NT2/D1 (cell line): ENCODE data around the gene CST9L.

Experiments used
- DNase-seq: peaks from one replicate; pipeline ENCODE4 v3.0.0-alpha.2; 2011; ENCODE audit warnings: low read depth, low spot score
- H3K27me3 ChIP-seq: 2 replicates; pipeline ENCODE4 v1.6.0; 2011; ENCODE audit warnings: mild to moderate bottlenecking; ENCODE audit not compliant: insufficient read length, insufficient read depth
- H3K36me3 ChIP-seq: 2 replicates; pipeline ENCODE4 v1.6.1; 2011; ENCODE audit warnings: mild to moderate bottlenecking, low read length, mixed read lengths; ENCODE audit not compliant: insufficient read depth, insufficient read length
- H3K4me1 ChIP-seq: 2 replicates; pipeline ENCODE4 v1.5.1; 2011; ENCODE audit not compliant: insufficient read depth, insufficient read length
- H3K4me3 ChIP-seq: 2 replicates; pipeline ENCODE4 v1.5.1; 2011; ENCODE audit warnings: low read depth; ENCODE audit not compliant: insufficient read length
- H3K9ac ChIP-seq: 2 replicates; pipeline ENCODE4 v1.6.0; 2011; ENCODE audit warnings: low read depth; ENCODE audit not compliant: insufficient read length
- H3K9me3 ChIP-seq: 2 replicates; pipeline ENCODE4 v1.5.1; 2011; ENCODE audit warnings: mild to moderate bottlenecking, low read length; ENCODE audit not compliant: insufficient read depth
- SUZ12 ChIP-seq: IDR thresholded peaks from 2 replicates; pipeline ENCODE4 v1.6.1; 2011; ENCODE audit not compliant: insufficient read length, insufficient read depth; ENCODE audit errors: extremely low read depth
- YY1 ChIP-seq: IDR thresholded peaks from 2 replicates; pipeline ENCODE4 v1.6.1; 2011; ENCODE audit not compliant: insufficient read length, insufficient read depth
- ZNF274 ChIP-seq: IDR thresholded peaks from 2 replicates; pipeline ENCODE4 v1.6.1; 2011; ENCODE audit warnings: mild to moderate bottlenecking, low read depth, low read length

Gene CST9L

GRCh38 chr20:23554401-23554800, 13.9 kb downstream of the CST9L start:
- H3K36me3 ChIP-seq = no peaks in the 10 kb centered on the region
- no peaks in the 10 kb centered on the region for H3K27me3 ChIP-seq
- TF ChIP-seq ZNF274 = no peak
- no peak for TF ChIP-seq YY1
- TF ChIP-seq SUZ12 = no peak
- no peak for DNase-seq
- H3K9ac ChIP-seq = no peak overlapping the region
- no peaks in the 10 kb centered on the region for H3K9me3 ChIP-seq
- no peak overlapping the region for H3K4me3 ChIP-seq
- no peaks in the 10 kb centered on the region for H3K4me1 ChIP-seq

GRCh38 chr20:23551786-23552185, 16.5 kb downstream of the CST9L start:
- Histone ChIP-seq H3K4me3 (no peak overlapping the region), H3K27me3 (no peaks in the 10 kb centered on the region), H3K9ac (no peak overlapping the region), H3K9me3 (no peaks in the 10 kb centered on the region), H3K4me1 (no peaks in the 10 kb centered on the region), H3K36me3 (no peaks in the 10 kb centered on the region)
- no peak for DNase-seq
- TF ChIP-seq ZNF274 = no peak
- no peak for TF ChIP-seq SUZ12
- no peak for TF ChIP-seq YY1

- DNase-seq = no peak
- no peaks in the 10 kb centered on the region for H3K36me3 ChIP-seq
- no peak overlapping the region for H3K4me3 ChIP-seq
- no peaks in the 10 kb centered on the region for H3K4me1 ChIP-seq
- H3K27me3 ChIP-seq = no peaks in the 10 kb centered on the region
- TF ChIP-seq YY1 = no peak
- TF ChIP-seq SUZ12 = no peak
- TF ChIP-seq ZNF274 = no peak
- H3K9ac ChIP-seq = no peak overlapping the region
- H3K9me3 ChIP-seq = no peaks in the 10 kb centered on the region
Measured at GRCh38 chr20:23551383-23551782, 16.9 kb downstream of the CST9L start.

- Histone ChIP-seq H3K4me3 (no peak overlapping the region), H3K9ac (no peak overlapping the region), H3K4me1 (no peaks in the 10 kb centered on the region), H3K36me3 (no peaks in the 10 kb centered on the region), H3K27me3 (no peaks in the 10 kb centered on the region), H3K9me3 (no peaks in the 10 kb centered on the region)
- DNase-seq = no peak
- TF ChIP-seq SUZ12 (no peak), YY1 (no peak), ZNF274 (no peak)
Measured at GRCh38 chr20:23550227-23550626, 18.1 kb downstream of the CST9L start.

GRCh38 chr20:23548408-23548807, 19.9 kb downstream of the CST9L start:
- H3K4me1 ChIP-seq = no peaks in the 10 kb centered on the region
- TF ChIP-seq YY1 (no peak), ZNF274 (no peak)
- no peak overlapping the region for H3K4me3 ChIP-seq

GRCh38 chr20:23547613-23548012, 20.7 kb downstream of the CST9L start:
- no peak overlapping the region for H3K9ac ChIP-seq
- no peaks in the 10 kb centered on the region for H3K36me3 ChIP-seq
- H3K27me3 ChIP-seq = no peaks in the 10 kb centered on the region
- no peak for DNase-seq
- H3K4me3 ChIP-seq = no peak overlapping the region
- H3K9me3 ChIP-seq = no peaks in the 10 kb centered on the region; the same call in 1 of the 2 replicates
- TF ChIP-seq YY1 (no peak), SUZ12 (no peak), ZNF274 (no peak)
- H3K4me1 ChIP-seq = no peaks in the 10 kb centered on the region

More at GRCh38 chr20:23548408-23548807, 19.9 kb downstream of the CST9L start:
- Histone ChIP-seq H3K9ac (no peak overlapping the region), H3K36me3 (no peaks in the 10 kb centered on the region), H3K9me3 (no peaks in the 10 kb centered on the region), H3K27me3 (no peaks in the 10 kb centered on the region)
- no peak for DNase-seq

- Histone ChIP-seq H3K36me3 (no peaks in the 10 kb centered on the region), H3K9me3 (no peaks in the 10 kb centered on the region; the same call in 1 of the 2 replicates), H3K4me1 (no peaks in the 10 kb centered on the region), H3K9ac (no peak overlapping the region), H3K27me3 (no peaks in the 10 kb centered on the region), H3K4me3 (no peak overlapping the region)
- TF ChIP-seq YY1 = no peak
- no peak for TF ChIP-seq SUZ12
- TF ChIP-seq ZNF274 = no peak
- no peak for DNase-seq
Measured at GRCh38 chr20:23546435-23547144, 21.7 kb downstream of the CST9L start.
